ENCODE results near the gene NEXN.

NEXN gene

DNA sequence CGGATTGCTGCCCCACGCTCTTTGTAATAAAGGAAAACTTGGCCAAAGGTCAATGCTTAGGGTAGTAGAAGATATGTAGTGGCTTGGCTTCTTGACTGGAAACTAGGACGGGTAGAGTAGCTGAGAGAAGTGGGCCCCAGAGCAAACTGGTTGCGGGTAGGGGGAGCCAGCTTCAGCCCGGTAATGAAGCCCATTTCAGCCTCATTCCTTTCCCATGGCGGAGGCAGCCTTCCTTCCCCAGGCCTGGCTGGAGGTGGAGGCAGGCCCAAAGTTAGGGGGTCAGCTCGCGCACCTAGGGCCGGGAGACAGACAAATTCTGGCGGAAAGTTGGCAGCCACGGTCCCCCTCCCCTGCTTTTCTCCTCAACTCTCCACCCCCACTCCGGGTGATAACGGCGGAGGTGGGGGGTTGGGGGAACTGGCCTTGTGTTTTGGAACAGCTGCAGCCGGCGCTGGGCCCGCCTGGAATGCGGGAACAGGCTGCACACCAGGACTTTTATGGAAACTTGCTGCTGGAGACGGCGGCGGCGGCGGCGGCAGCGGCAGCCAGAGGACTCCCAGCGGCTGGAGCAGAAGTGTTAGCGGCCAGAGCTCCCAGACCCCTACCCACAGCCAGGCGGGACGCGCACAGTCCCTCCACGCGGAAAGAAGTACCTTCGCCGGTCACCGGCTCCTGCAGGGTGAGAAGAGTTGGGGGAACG, at the start of gene NEXN:
NEXN (plus strand) TSS at position 544 of the 700 bp plus-strand sequence. CDS start 27,483 bp downstream, outside the sequence.
- DNase-seq = peak; percentile 38

GRCh38 chr1:77841574-77841973, 46.9 kb upstream of the NEXN start:
- no peak for DNase-seq

DNA sequence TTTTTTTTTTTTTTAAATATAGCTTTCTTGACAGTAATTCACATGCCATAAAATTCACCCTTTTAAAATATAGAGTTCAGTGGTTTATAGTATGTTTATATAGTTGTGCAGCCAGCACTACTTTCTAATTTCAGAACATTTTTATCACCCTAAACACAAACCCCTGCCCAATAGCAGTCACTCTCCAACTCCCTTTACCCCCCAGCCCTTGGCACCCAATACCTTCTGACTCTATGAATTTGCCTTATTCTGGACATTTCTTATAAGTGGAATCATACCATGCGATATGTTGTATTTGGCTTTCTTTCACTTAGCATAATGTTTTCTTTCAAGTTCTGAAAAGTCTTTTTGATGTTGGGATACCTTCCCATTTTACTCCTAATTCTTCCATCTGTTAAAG, 42.5 kb upstream of the NEXN start:
- DNase-seq = no peak

DNA sequence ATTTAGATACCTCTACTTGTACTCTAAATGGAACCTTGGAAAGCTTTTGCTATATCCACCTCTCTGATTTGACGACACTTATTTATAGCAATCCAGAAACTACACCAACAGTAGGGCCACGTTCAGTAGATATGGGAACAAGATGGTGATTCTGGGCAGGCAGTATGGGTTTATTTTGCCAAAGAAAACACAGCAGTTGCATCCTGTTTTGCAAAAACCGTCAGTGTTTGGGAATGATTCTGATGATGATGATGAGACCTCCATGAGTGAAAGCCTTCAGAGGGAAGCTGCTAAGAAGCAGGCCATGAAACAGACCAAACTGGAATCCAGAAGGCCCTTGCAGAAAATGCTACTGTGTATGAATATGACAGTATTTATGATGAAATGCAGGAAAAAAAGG, 41.5 kb upstream of the NEXN start:
- DNase-seq = no peak

GRCh38 chr1:77847621-77848080, 40.8 kb upstream of the NEXN start:
- DNase-seq = no peak

DNA sequence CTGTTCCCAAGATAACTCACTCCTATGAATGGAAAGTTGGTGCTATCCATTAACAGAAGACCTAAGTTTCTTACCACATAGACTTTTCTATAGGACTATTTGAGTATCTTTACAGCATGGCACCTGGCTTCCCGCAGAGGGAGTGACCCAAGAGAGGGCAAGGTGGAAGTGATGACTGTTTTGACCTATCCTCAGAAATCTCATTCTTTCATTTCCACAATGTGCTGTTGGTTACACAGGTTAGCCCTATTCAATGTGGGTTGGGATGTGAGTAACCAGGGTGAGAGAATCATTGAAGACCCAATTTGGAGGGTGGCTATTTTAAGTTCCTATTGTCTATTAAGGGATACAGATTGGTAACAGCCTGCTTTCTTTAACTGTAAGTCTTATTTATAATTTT, 38.3 kb upstream of the NEXN start:
- no peak for DNase-seq

GRCh38 chr1:77857552-77857951, 30.9 kb upstream of the NEXN start:
- DNase-seq = no peak

DNA sequence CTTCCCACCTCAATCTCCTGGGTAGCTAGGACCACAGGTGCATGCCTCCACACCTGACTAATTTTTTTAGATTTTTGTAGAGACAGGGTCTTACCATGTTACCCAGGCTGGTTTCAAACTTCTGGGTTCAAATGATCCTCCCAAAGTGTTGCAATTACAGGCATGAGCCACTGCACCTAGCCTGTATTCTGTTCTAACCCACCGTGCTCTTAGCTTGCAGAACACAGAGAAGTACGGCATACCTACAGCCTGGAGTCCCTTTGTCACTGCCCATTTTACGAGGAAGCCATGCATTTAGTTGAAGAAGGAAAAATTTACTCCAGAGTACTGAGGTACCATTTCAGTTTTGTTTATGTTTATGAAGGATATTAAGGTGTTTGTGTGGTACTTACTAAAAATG, 29.7 kb upstream of the NEXN start:
- no peak for DNase-seq

- no peak for DNase-seq
Observed at GRCh38 chr1:77859248-77859647, 29.2 kb upstream of the NEXN start.

DNA sequence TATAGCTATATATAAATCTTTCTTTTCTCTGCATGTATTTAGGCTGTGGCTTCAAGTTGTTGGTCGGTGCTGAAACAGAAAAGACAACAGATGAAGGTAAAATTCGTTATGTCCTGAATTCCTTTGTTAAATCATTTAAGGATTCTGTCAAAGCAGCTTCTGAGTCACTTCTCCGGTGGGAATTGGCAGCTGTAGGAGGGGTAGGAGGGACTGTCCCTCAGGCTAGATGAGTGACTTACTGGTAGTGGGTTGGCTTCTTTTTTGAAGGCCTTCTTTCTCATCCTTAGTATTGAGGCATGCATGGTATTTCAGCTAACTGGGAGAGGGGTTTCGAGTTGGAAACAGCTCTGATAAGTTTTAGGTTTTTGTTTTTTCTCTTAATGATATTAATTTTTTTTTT, 22.1 kb upstream of the NEXN start:
- DNase-seq = no peak

GRCh38 chr1:77872645-77873044, 15.8 kb upstream of the NEXN start:
- no peak for DNase-seq

DNA sequence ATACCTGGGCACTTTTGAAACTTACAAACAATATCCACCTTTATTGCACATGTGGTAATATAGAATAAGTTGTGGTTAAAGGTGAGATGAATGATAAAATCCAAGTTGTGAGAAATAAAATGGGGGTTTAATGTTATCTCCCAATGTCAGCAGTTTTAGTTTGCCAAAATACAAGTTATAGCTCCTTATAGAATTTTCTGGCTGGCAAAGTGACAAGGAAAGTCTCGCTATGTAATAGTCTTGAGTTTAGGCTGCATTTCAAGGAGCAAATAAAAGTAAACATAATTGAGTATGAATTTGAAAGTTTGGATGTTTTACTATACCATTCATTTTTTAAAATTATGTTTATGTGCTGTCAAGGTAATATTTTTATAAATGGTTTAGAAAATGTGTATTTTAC, 15.0 kb upstream of the NEXN start:
- no peak for DNase-seq

- no peak for DNase-seq
Observed at GRCh38 chr1:77874804-77875445, 13.5 kb upstream of the NEXN start.

GRCh38 chr1:77876884-77877283, 11.5 kb upstream of the NEXN start:
- no peak for DNase-seq

DNA sequence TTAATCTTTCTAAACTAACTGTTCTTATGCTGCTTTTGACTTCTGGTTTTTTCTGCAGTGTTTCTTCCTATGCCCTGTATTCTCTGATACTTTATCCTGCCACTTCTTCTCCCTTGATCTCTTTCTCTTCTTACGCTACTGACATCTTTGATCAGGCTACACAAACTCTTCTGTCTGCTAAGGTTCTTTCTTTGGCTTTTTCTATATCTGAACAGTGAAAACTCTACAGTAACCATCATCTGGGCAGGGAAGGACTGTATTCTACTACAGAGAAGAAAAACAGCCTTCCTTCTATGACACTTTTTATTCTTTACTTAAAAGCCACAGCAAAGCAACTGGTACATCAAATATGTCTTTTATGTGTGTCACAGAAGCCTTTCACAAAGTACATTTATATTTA, 7.4 kb upstream of the NEXN start:
- no peak for DNase-seq

DNA sequence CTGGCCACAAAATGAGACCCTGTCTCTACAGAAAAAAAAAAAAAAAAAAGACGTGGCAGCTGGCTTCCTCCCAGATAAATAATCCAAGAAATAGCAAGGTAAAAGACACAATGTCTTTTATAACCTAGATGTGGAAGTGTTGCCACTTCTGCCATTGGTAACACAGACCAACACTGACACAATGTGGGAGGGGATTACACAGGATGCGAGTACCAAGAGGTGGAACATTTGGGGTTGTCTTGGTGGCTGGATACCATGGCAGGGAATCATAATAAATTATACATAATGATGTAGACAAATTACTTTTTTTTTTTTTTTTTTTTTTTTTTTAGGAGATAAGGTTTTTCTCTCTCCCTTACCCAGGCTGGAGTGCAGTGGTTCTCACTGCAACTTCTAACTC, 6.0 kb upstream of the NEXN start:
- no peak for DNase-seq

- DNase-seq = peak; percentile 38
Observed at GRCh38 chr1:77888781-77889642, 588 bp downstream of the NEXN start.

- no peak for DNase-seq
Observed at GRCh38 chr1:77889671-77890070, 1.2 kb downstream of the NEXN start.

DNA sequence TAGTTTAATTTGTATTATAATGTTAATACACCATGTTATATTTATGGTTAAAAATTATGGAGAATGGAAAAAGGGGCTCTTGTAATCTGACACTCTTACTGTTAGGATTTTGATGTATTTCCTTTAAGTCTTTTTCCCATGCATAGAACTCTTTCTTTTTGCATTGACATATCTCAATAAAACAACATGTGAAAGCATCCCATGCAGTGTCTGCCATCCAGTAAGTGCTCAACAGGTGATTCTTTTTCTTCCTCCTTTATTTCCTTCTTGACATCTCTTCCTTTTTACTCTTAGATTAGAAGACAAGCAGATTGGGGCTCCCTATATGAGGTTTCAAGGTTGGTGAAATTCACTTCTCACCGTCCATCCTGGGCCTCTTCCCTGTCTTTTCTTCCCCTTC, 2.8 kb downstream of the NEXN start:
- DNase-seq = no peak

GRCh38 chr1:77899647-77900320, 11.4 kb downstream of the NEXN start:
- DNase-seq = no peak

- DNase-seq = peak; percentile 23
Observed at GRCh38 chr1:77900687-77901293, 12.4 kb downstream of the NEXN start.

GRCh38 chr1:77905603-77906002, 17.2 kb downstream of the NEXN start:
- DNase-seq = no peak

Measured in NCI-H1105 (cell line).